Subcutaneous abdominal adipose tissue (tissue), 5 donors: Measurements from ENCODE around the gene SLC35D1.
A peak's percentile ranks its signal among the peaks of the same experiment; 100 is the strongest.

Experiments used
- H3K27ac ChIP-seq: one replicate; pipeline ENCODE4 v1.7.0; 2013; ENCODE audit warnings: low read depth, mild to moderate bottlenecking, inconsistent platforms, low read length, moderate library complexity
- H3K27me3 ChIP-seq, 5 donors: one replicate each; pipeline ENCODE4 v1.7.0; 2013; ENCODE audit warnings: low read length in 5 of 5, inconsistent platforms in 1 of 5; ENCODE audit not compliant: control insufficient read depth in 5 of 5, insufficient read depth in 4 of 5
- H3K36me3 ChIP-seq, 5 donors: one replicate each; pipeline ENCODE4 v1.7.0; 2013; ENCODE audit warnings: low read length in 5 of 5; ENCODE audit not compliant: control insufficient read depth in 5 of 5, insufficient read depth in 5 of 5
- H3K4me1 ChIP-seq, 5 donors: one replicate each; pipeline ENCODE4 v1.7.0; 2013; ENCODE audit warnings: low read length in 5 of 5, mild to moderate bottlenecking in 3 of 5, moderate library complexity in 1 of 5; ENCODE audit not compliant: control insufficient read depth in 5 of 5, insufficient read depth in 5 of 5
- H3K4me3 ChIP-seq, 5 donors: one replicate each; pipeline ENCODE4 v1.7.0; 2013; ENCODE audit warnings: low read length in 5 of 5, low read depth in 1 of 5
- H3K9ac ChIP-seq, 5 donors: one replicate each; pipeline ENCODE4 v1.7.0; 2013; ENCODE audit warnings: low read length in 5 of 5, mild to moderate bottlenecking in 4 of 5, moderate library complexity in 3 of 5
- H3K9me3 ChIP-seq, 5 donors: one replicate each; pipeline ENCODE4 v1.7.0; 2013; ENCODE audit warnings: low read length in 5 of 5; ENCODE audit not compliant: control insufficient read depth in 5 of 5
- donor health status: healthy.
- donor health status: healthy.
- donor health status: healthy.
- donor health status: healthy.
- donor health status: healthy.

SLC35D1 gene

GRCh38 chr1:67053785-67054772 lies at the start of gene SLC35D1:
Gene SLC35D1 (minus strand): TSS chr1:67054148. CDS start chr1:67054013, 135 bp downstream.
- H3K27ac ChIP-seq = peak within 1 kb of the TSS; percentile 87
- H3K9ac ChIP-seq = peak within 1 kb of the TSS; percentile 60 to 95 (median 93)
- no peaks in the 10 kb centered on the region for H3K9me3 ChIP-seq

GRCh38 chr1:67103548-67103947 lies 49.6 kb upstream of the SLC35D1 start:
- Histone ChIP-seq H3K9ac (no peak overlapping the region), H3K36me3 (no peaks in the 10 kb centered on the region)

More at GRCh38 chr1:67053785-67054772, at the start of gene SLC35D1:
- Histone ChIP-seq H3K27me3 (no peaks in the 10 kb centered on the region), H3K4me1 (peaks cover 0 to 21% (median 17%) of the 10 kb centered on the region in 5 donors), H3K36me3 (peaks cover 2 to 3% (median 3%) of the 10 kb centered on the region in 5 donors), H3K4me3 (peak within 1 kb of the TSS; percentile 87 to 98 (median 92))

GRCh38 chr1:67100833-67101232 lies 46.9 kb upstream of the SLC35D1 start:
- Histone ChIP-seq H3K27ac (no peak overlapping the region), H3K27me3 (no peaks in the 10 kb centered on the region), H3K9me3 (no peaks in the 10 kb centered on the region), H3K36me3 (no peaks in the 10 kb centered on the region), H3K4me3 (no peak overlapping the region), H3K4me1 (no peaks in the 10 kb centered on the region), H3K9ac (no peak overlapping the region)

More at GRCh38 chr1:67103548-67103947, 49.6 kb upstream of the SLC35D1 start:
- Histone ChIP-seq H3K4me1 (no peaks in the 10 kb centered on the region), H3K27ac (no peak overlapping the region), H3K4me3 (no peak overlapping the region), H3K9me3 (no peaks in the 10 kb centered on the region), H3K27me3 (no peaks in the 10 kb centered on the region)

GRCh38 chr1:67097305-67097704 lies 43.4 kb upstream of the SLC35D1 start:
- Histone ChIP-seq H3K27ac (no peak overlapping the region), H3K4me3 (no peak overlapping the region), H3K27me3 (peaks cover 0 to 2% (median 0%) of the 10 kb centered on the region in 5 donors)

GRCh38 chr1:67094191-67094590 lies 40.2 kb upstream of the SLC35D1 start:
- H3K36me3 ChIP-seq = no peaks in the 10 kb centered on the region
- no peak overlapping the region for H3K4me3 ChIP-seq

More at GRCh38 chr1:67097305-67097704, 43.4 kb upstream of the SLC35D1 start:
- no peaks in the 10 kb centered on the region for H3K36me3 ChIP-seq
- no peaks in the 10 kb centered on the region for H3K9me3 ChIP-seq
- H3K4me1 ChIP-seq = no peaks in the 10 kb centered on the region
- H3K9ac ChIP-seq = no peak overlapping the region

GRCh38 chr1:67089685-67090208 lies 35.8 kb upstream of the SLC35D1 start:
- Histone ChIP-seq H3K27ac (no peak overlapping the region), H3K36me3 (no peaks in the 10 kb centered on the region), H3K9ac (no peak overlapping the region), H3K4me3 (no peak overlapping the region), H3K27me3 (peaks cover 0 to 2% (median 0%) of the 10 kb centered on the region in 5 donors), H3K4me1 (no peaks in the 10 kb centered on the region), H3K9me3 (peaks cover 0 to 2% (median 0%) of the 10 kb centered on the region in 5 donors)

More at GRCh38 chr1:67094191-67094590, 40.2 kb upstream of the SLC35D1 start:
- Histone ChIP-seq H3K9me3 (peaks cover 0 to 2% (median 0%) of the 10 kb centered on the region in 5 donors), H3K27ac (no peak overlapping the region), H3K27me3 (peaks cover 0 to 2% (median 0%) of the 10 kb centered on the region in 5 donors), H3K9ac (no peak overlapping the region), H3K4me1 (no peaks in the 10 kb centered on the region)

- Histone ChIP-seq H3K9me3 (peaks cover 0 to 2% (median 0%) of the 10 kb centered on the region in 5 donors), H3K27ac (no peak overlapping the region), H3K4me1 (no peaks in the 10 kb centered on the region), H3K36me3 (no peaks in the 10 kb centered on the region), H3K4me3 (no peak overlapping the region), H3K27me3 (no peaks in the 10 kb centered on the region), H3K9ac (no peak overlapping the region)
These were observed 34.5 kb upstream of the SLC35D1 start for GRCh38 chr1:67088440-67088839.

- no peak overlapping the region for H3K27ac ChIP-seq
- no peaks in the 10 kb centered on the region for H3K36me3 ChIP-seq
- H3K27me3 ChIP-seq = no peaks in the 10 kb centered on the region
- no peaks in the 10 kb centered on the region for H3K4me1 ChIP-seq
- H3K9me3 ChIP-seq = peaks cover 0 to 2% (median 0%) of the 10 kb centered on the region in 5 donors
- H3K9ac ChIP-seq = no peak overlapping the region
- H3K4me3 ChIP-seq = no peak overlapping the region
These were observed 31.4 kb upstream of the SLC35D1 start for GRCh38 chr1:67085326-67085725.

- H3K36me3 ChIP-seq = no peaks in the 10 kb centered on the region
- no peaks in the 10 kb centered on the region for H3K4me1 ChIP-seq
- no peak overlapping the region for H3K27ac ChIP-seq
- H3K9me3 ChIP-seq = peaks cover 0 to 2% (median 0%) of the 10 kb centered on the region in 5 donors
- no peak overlapping the region for H3K9ac ChIP-seq
- no peaks in the 10 kb centered on the region for H3K27me3 ChIP-seq
- no peak overlapping the region for H3K4me3 ChIP-seq
These were observed 30.9 kb upstream of the SLC35D1 start for GRCh38 chr1:67084765-67085318.
